ENCODE data around the gene MARS1. TPM values are rescaled to one million over a fixed set of nuclear protein-coding genes. Genes with fewer than 3 reads are reported as not detected.

Gene MARS1
- total RNA-seq, 1 donor: 158 TPM

GRCh38 chr12:57522887-57523705, 35.2 kb downstream of the MARS1 start:
- peak; percentile 79 for DNase-seq (ENCODE audit: low read depth)
- peak; percentile 8 for TF ChIP-seq CTCF (IDR thresholded peaks at IDR 0.05; ENCODE audit: insufficient read depth, low read depth, low read length)
- H3K4me3 ChIP-seq (ENCODE audit: low read depth, low read length): peak overlapping the region; percentile 87

GRCh38 chr12:57523706-57524614, 36.1 kb downstream of the MARS1 start:
- no peak for TF ChIP-seq CTCF (IDR thresholded peaks at IDR 0.05; ENCODE audit: insufficient read depth, low read depth, low read length)
- H3K4me3 ChIP-seq (ENCODE audit: low read depth, low read length): peak overlapping the region; percentile 87
- DNase-seq (ENCODE audit: low read depth): no peak

- H3K4me3 ChIP-seq (ENCODE audit: low read depth, low read length): peak overlapping the region; percentile 87
- no peak for TF ChIP-seq CTCF (IDR thresholded peaks at IDR 0.05; ENCODE audit: insufficient read depth, low read depth, low read length)
- no peak for DNase-seq (ENCODE audit: low read depth)
Observed at GRCh38 chr12:57524814-57525614, 37.1 kb downstream of the MARS1 start.

GRCh38 chr12:57525615-57526383, 37.9 kb downstream of the MARS1 start:
- no peak for TF ChIP-seq CTCF (IDR thresholded peaks at IDR 0.05; ENCODE audit: insufficient read depth, low read depth, low read length)
- H3K4me3 ChIP-seq (ENCODE audit: low read depth, low read length): no peak overlapping the region
- no peak for DNase-seq (ENCODE audit: low read depth)

GRCh38 chr12:57526477-57527126, 38.7 kb downstream of the MARS1 start:
- DNase-seq (ENCODE audit: low read depth): no peak
- no peak overlapping the region for H3K4me3 ChIP-seq (ENCODE audit: low read depth, low read length)
- no peak for TF ChIP-seq CTCF (IDR thresholded peaks at IDR 0.05; ENCODE audit: insufficient read depth, low read depth, low read length)

Data from fibroblast of villous mesenchyme (primary cell).